Body of pancreas (tissue), 4 donors: ENCODE results near the gene PRR30.

Experiments
- CTCF ChIP-seq, 7 experiments: fragments of 450-650 bp in 4 of 7; fragments of 200-600 bp in 3 of 7; sonication (generic) in 3 of 7; IDR thresholded peaks; one replicate each; pipeline ENCODE4 v1.5.1; 2016 to 2019; ENCODE audit warnings: antibody characterized with exemption in 7 of 7
- POLR2A ChIP-seq, 3 donors: fragments of 450-650 bp; IDR thresholded peaks; one replicate each; pipeline ENCODE4 v1.6.1; 2016; ENCODE audit warnings: antibody characterized with exemption in 3 of 3, mild to moderate bottlenecking in 2 of 3

- no peak for TF ChIP-seq CTCF (IDR thresholded peaks at IDR 0.05)
- no peak for TF ChIP-seq POLR2A (IDR thresholded peaks at IDR 0.05)
Measured at GRCh38 chr2:27148801-27149439, 9.7 kb upstream of the PRR30 start, which contains the start of gene TCF23.
